ENCODE data around the gene CTAGE9. TPM values are rescaled to one million over a fixed set of nuclear protein-coding genes. Genes with fewer than 3 reads are reported as not detected.

The CTAGE9 gene
- total and polyA plus RNA-seq, 2 of the 8 experiments (the other 6 are each of a cell fraction or from before 2014, with no cell fraction given), result not detected

GRCh38 chr6:131660195-131660594 is 50.6 kb downstream of the CTAGE9 start (continued):
- TF ChIP-seq CTCF (IDR thresholded peaks at IDR 0.05; ENCODE audit: control extremely low read depth in 1 of 3, insufficient read depth in 1 of 3, low read depth in 1 of 3, low read length in 3 of 3) (no peak), JUND (IDR thresholded peaks at IDR 0.05; ENCODE audit: low read length) (no peak), NRF1 (IDR thresholded peaks at IDR 0.05; ENCODE audit: low read depth, low read length) (no peak), CHD2 (IDR thresholded peaks at IDR 0.05; ENCODE audit: low read length) (no peak), RNF2 (IDR thresholded peaks at IDR 0.05; ENCODE audit: borderline replicate concordance, low read depth, low read length, missing control alignments, poor library complexity, severe bottlenecking) (no peak), MAX (IDR thresholded peaks at IDR 0.05) (no peak), GABPA (IDR thresholded peaks at IDR 0.05; ENCODE audit: borderline replicate concordance, insufficient read depth, low read length) (no peak)

Other genes starting within 250 kb of the CTAGE9 start
- not detected in 2 replicates for gene ARG1, start 137.8 kb downstream of the CTAGE9 start, total RNA-seq (2021; fragmentation: NEBNext Ultra II Directional; extraction: Animal tissue kit (Norgen Biotek cat#: 25700))
- not detected in 2 replicates for gene ARG1, start 137.8 kb downstream of the CTAGE9 start, polyA plus RNA-seq (2011; rRNA removed)
- 13.0 and 13.8 TPM in 2 replicates for gene MED23, start 82.8 kb downstream of the CTAGE9 start, total RNA-seq (2021; fragmentation: NEBNext Ultra II Directional; extraction: Animal tissue kit (Norgen Biotek cat#: 25700))
- gene MED23, start 82.8 kb downstream of the CTAGE9 start, polyA plus RNA-seq (2011; rRNA removed), result 6.7 and 10.5 TPM in 2 replicates
- gene ENPP3, start 73.7 kb downstream of the CTAGE9 start, total RNA-seq (2021; fragmentation: NEBNext Ultra II Directional; extraction: Animal tissue kit (Norgen Biotek cat#: 25700)), result not detected in 2 replicates
- 0.11 TPM in 1 of 2 replicates, not detected in the other for gene ENPP3, start 73.7 kb downstream of the CTAGE9 start, polyA plus RNA-seq (2011; rRNA removed)
- not detected in 2 replicates for gene OR2A4, start 9.6 kb downstream of the CTAGE9 start, total RNA-seq (2021; fragmentation: NEBNext Ultra II Directional; extraction: Animal tissue kit (Norgen Biotek cat#: 25700))
- 0.27 and 0.88 TPM in 2 replicates for gene OR2A4, start 9.6 kb downstream of the CTAGE9 start, polyA plus RNA-seq (2011; rRNA removed)
- gene ENPP1, start 97.0 kb upstream of the CTAGE9 start, total RNA-seq (2021; fragmentation: NEBNext Ultra II Directional; extraction: Animal tissue kit (Norgen Biotek cat#: 25700)), result 32.5 and 39.1 TPM in 2 replicates
- 6.9 and 10.1 TPM in 2 replicates for gene ENPP1, start 97.0 kb upstream of the CTAGE9 start, polyA plus RNA-seq (2011; rRNA removed)
- 105 and 107 TPM in 2 replicates for gene CCN2, start 240.4 kb upstream of the CTAGE9 start, total RNA-seq (2021; fragmentation: NEBNext Ultra II Directional; extraction: Animal tissue kit (Norgen Biotek cat#: 25700))
- 25.0 and 47.5 TPM in 2 replicates for gene CCN2, start 240.4 kb upstream of the CTAGE9 start, polyA plus RNA-seq (2011; rRNA removed)